Measurements from ENCODE around the gene ATP5F1A.

GRCh38 chr18:46055838-46056230 lies 42.3 kb downstream of the ATP5F1A start:
- TF ChIP-seq CTCF (IDR thresholded peaks at IDR 0.05; ENCODE audit: insufficient read depth, low read length, poor library complexity, severe bottlenecking) (no peak), EZH2phosphoT487 (conservative IDR thresholded peaks at IDR 0.05; ENCODE audit: low read length) (no peak)
